Neural cell (in vitro differentiated cells): ENCODE measurements around the gene DLD. TPM values are rescaled to one million over a fixed set of nuclear protein-coding genes. Genes with fewer than 3 reads are reported as not detected.

Source experiments
- H2AFZ ChIP-seq: fragments of 200-600, 300-800 bp; sonication (generic), shearing (Covaris generic); 2 replicates; pipeline ENCODE4 v1.6.0; 2014; ENCODE audit warnings: low read depth, mild to moderate bottlenecking, antibody characterized with exemption, low read length, moderate library complexity
- H3F3A ChIP-seq: fragments of 200-600 bp; shearing (Covaris generic); 2 replicates; pipeline ENCODE4 v1.6.1; 2016; ENCODE audit warnings: mild to moderate bottlenecking, moderate library complexity, mixed read lengths, antibody characterized with exemption, low read length; ENCODE audit not compliant: insufficient read depth, poor library complexity, severe bottlenecking
- H3K27ac ChIP-seq: fragments of 200-600, 300-800 bp; sonication (generic), shearing (Covaris generic); 2 replicates; pipeline ENCODE4 v1.5.1; 2014; ENCODE audit warnings: mild to moderate bottlenecking, low read length, moderate library complexity
- H3K27me3 ChIP-seq: fragments of 300-800, 200-600 bp; sonication (generic), shearing (Covaris generic); 2 replicates; pipeline ENCODE4 v1.6.0; 2014; ENCODE audit warnings: mild to moderate bottlenecking, low read depth, low read length, moderate library complexity; ENCODE audit not compliant: insufficient read depth
- H3K36me3 ChIP-seq: fragments of 300-800, 200-600 bp; sonication (generic), shearing (Covaris generic); 2 replicates; pipeline ENCODE4 v1.5.1; 2014; ENCODE audit warnings: mild to moderate bottlenecking, antibody characterized with exemption, low read length, moderate library complexity; ENCODE audit not compliant: insufficient read depth
- H3K4me2 ChIP-seq: fragments of 300-800, 200-600 bp; sonication (generic), shearing (Covaris generic); 2 replicates; pipeline ENCODE4 v1.6.0; 2014; ENCODE audit warnings: mild to moderate bottlenecking, low read length
- H3K4me3 ChIP-seq: fragments of 300-800, 200-600 bp; sonication (generic), shearing (Covaris generic); 2 replicates; pipeline ENCODE4 v1.5.1; 2014; ENCODE audit warnings: mild to moderate bottlenecking, low read length, moderate library complexity
- H3K79me2 ChIP-seq: fragments of 200-600 bp; shearing (Covaris generic); replicated peaks from 2 replicates; pipeline ENCODE4 v1.6.0; 2014; ENCODE audit warnings: mild to moderate bottlenecking, low read length, moderate library complexity; ENCODE audit not compliant: insufficient read depth
- H3K9ac ChIP-seq: fragments of 300-800, 200-600 bp; sonication (generic), shearing (Covaris generic); 2 replicates; pipeline ENCODE4 v1.6.1; 2016; ENCODE audit warnings: mild to moderate bottlenecking, low read length, mixed read lengths
- H3K9me2 ChIP-seq: fragments of 200-600 bp; shearing (Covaris generic); 2 replicates; pipeline ENCODE4 v1.6.1; 2016; ENCODE audit warnings: mild to moderate bottlenecking, low read length, mixed read lengths; ENCODE audit not compliant: insufficient read depth
- H3K9me3 ChIP-seq: fragments of 200-600, 300-800 bp; sonication (generic), shearing (Covaris generic); 2 replicates; pipeline ENCODE4 v1.6.1; 2016; ENCODE audit warnings: mild to moderate bottlenecking, mixed run types, low read length, moderate library complexity, mixed read lengths
- H4K20me1 ChIP-seq: fragments of 200-600 bp; shearing (Covaris generic); 2 replicates; pipeline ENCODE4 v1.6.1; 2016; ENCODE audit warnings: mild to moderate bottlenecking, mixed run types; ENCODE audit not compliant: insufficient read depth
- EP300 ChIP-seq: fragments of 450-650 bp; conservative IDR thresholded peaks from 2 replicates; pipeline ENCODE4 v1.6.1; 2014; ENCODE audit warnings: antibody characterized with exemption, mild to moderate bottlenecking, moderate library complexity; ENCODE audit not compliant: poor library complexity, severe bottlenecking
- EZH2 ChIP-seq: fragments of 200-600, 300-800 bp; shearing (Covaris generic), sonication (generic); IDR thresholded peaks from 2 replicates; pipeline ENCODE4 v1.6.1; 2014; ENCODE audit warnings: antibody characterized with exemption, low read length, borderline replicate concordance, mild to moderate bottlenecking; ENCODE audit not compliant: insufficient read depth, poor library complexity, severe bottlenecking
- MXI1 ChIP-seq: fragments of 450-650 bp; conservative IDR thresholded peaks from 2 replicates; pipeline ENCODE4 v1.6.1; 2014; ENCODE audit warnings: antibody characterized with exemption, mild to moderate bottlenecking; ENCODE audit not compliant: poor library complexity, severe bottlenecking
- POLR2AphosphoS5 ChIP-seq: IDR thresholded peaks from 2 replicates; pipeline ENCODE4 v1.6.1; 2012
- RAD21 ChIP-seq: fragments of 450-650 bp; conservative IDR thresholded peaks from 2 replicates; pipeline ENCODE4 v1.6.1; 2014; ENCODE audit warnings: antibody characterized with exemption, mild to moderate bottlenecking, moderate library complexity
- SMC3 ChIP-seq: fragments of 450-650 bp; conservative IDR thresholded peaks from 2 replicates; pipeline ENCODE4 v1.6.1; 2014; ENCODE audit warnings: antibody characterized with exemption, mild to moderate bottlenecking, moderate library complexity; ENCODE audit not compliant: poor library complexity
- TAF1 ChIP-seq: IDR thresholded peaks from 2 replicates; pipeline ENCODE4 v1.6.1; 2012; ENCODE audit warnings: low read depth
- polyA plus RNA-seq: library from polyadenylated mRNA; depleted of rRNA; stranded (reverse); fragments of >200 nt; gene quantifications from 2 replicates; pipeline ENCODE4 v1.2.3, GENCODE V29; 2014
- TF ChIP-seq, protein P1 (sequence below): IDR thresholded peaks from 2 replicates; pipeline ENCODE4 v1.6.1; 2012; ENCODE audit warnings: borderline replicate concordance
- TF ChIP-seq, protein P2 (sequence below): fragments of 450-650 bp; IDR thresholded peaks from 2 replicates; pipeline ENCODE4 v1.5.1; 2014; ENCODE audit warnings: antibody characterized with exemption, mild to moderate bottlenecking, moderate library complexity; ENCODE audit not compliant: poor library complexity, severe bottlenecking

Gene DLD
- polyA plus RNA-seq, 1 donor from 2014 or later = 214 TPM

DNA sequence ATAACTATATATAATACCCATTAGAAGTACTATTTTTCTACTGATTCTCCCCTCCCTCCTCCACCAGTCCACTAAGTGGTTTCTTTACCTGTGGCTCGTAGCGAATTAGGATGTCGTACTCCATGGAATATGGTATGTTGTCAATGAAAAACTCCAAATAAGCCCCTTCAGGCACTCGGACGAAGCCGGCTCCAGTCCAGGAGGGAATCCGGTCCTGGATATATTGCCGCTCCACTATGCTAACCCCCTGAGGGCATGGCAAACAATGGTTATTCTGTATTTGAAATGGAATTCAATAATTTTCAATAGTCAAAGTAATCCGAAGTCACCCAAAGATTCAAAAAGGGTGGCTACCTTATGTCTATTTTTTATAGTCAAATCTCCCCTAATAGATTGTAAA, 71.8 kb downstream of the DLD start:
- no peaks in the 10 kb centered on the region for H3K9me3 ChIP-seq
- H3K4me3 ChIP-seq = no peak overlapping the region
- H3F3A ChIP-seq = no peaks in the 10 kb centered on the region
- no peak overlapping the region for H2AFZ ChIP-seq
- H3K79me2 ChIP-seq = no peaks in the 10 kb centered on the region
- no peak overlapping the region for H3K27ac ChIP-seq
- no peaks in the 10 kb centered on the region for H3K27me3 ChIP-seq
- H3K4me2 ChIP-seq = no peak overlapping the region
- no peaks in the 10 kb centered on the region for H3K36me3 ChIP-seq
- H4K20me1 ChIP-seq = no peaks in the 10 kb centered on the region
- H3K9ac ChIP-seq = no peak overlapping the region
- H3K9me2 ChIP-seq = no peaks in the 10 kb centered on the region
- TF ChIP-seq POLR2AphosphoS5 (no peak), MXI1 (no peak), EZH2 (no peak), SMC3 (no peak), RAD21 (no peak), EP300 (no peak), TAF1 (no peak)
- TF ChIP-seq, protein P1, sequence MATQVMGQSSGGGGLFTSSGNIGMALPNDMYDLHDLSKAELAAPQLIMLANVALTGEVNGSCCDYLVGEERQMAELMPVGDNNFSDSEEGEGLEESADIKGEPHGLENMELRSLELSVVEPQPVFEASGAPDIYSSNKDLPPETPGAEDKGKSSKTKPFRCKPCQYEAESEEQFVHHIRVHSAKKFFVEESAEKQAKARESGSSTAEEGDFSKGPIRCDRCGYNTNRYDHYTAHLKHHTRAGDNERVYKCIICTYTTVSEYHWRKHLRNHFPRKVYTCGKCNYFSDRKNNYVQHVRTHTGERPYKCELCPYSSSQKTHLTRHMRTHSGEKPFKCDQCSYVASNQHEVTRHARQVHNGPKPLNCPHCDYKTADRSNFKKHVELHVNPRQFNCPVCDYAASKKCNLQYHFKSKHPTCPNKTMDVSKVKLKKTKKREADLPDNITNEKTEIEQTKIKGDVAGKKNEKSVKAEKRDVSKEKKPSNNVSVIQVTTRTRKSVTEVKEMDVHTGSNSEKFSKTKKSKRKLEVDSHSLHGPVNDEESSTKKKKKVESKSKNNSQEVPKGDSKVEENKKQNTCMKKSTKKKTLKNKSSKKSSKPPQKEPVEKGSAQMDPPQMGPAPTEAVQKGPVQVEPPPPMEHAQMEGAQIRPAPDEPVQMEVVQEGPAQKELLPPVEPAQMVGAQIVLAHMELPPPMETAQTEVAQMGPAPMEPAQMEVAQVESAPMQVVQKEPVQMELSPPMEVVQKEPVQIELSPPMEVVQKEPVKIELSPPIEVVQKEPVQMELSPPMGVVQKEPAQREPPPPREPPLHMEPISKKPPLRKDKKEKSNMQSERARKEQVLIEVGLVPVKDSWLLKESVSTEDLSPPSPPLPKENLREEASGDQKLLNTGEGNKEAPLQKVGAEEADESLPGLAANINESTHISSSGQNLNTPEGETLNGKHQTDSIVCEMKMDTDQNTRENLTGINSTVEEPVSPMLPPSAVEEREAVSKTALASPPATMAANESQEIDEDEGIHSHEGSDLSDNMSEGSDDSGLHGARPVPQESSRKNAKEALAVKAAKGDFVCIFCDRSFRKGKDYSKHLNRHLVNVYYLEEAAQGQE = no peak
- TF ChIP-seq, protein P2, sequence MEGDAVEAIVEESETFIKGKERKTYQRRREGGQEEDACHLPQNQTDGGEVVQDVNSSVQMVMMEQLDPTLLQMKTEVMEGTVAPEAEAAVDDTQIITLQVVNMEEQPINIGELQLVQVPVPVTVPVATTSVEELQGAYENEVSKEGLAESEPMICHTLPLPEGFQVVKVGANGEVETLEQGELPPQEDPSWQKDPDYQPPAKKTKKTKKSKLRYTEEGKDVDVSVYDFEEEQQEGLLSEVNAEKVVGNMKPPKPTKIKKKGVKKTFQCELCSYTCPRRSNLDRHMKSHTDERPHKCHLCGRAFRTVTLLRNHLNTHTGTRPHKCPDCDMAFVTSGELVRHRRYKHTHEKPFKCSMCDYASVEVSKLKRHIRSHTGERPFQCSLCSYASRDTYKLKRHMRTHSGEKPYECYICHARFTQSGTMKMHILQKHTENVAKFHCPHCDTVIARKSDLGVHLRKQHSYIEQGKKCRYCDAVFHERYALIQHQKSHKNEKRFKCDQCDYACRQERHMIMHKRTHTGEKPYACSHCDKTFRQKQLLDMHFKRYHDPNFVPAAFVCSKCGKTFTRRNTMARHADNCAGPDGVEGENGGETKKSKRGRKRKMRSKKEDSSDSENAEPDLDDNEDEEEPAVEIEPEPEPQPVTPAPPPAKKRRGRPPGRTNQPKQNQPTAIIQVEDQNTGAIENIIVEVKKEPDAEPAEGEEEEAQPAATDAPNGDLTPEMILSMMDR = no peak

DNA sequence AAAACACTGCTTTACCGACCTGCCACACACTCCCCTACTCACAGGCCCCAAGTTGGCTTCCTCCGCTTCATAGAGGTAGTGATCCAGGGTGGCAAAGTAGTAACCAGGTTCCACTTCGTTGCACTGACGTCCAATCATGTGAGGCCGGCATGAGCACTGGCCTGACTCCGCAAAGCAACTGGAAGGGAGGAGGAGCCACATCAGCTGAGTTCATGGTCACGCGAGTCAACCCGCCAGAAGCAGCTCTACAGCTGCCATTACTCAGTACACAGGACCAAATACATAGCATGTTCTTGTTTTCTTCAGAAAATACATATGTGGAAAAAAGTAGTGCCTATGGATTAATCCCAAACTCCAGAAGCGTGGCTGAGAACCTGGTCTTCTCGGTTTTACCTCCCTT, 73.5 kb downstream of the DLD start:
- H3K27me3 ChIP-seq = no peaks in the 10 kb centered on the region
- no peaks in the 10 kb centered on the region for H4K20me1 ChIP-seq
- no peaks in the 10 kb centered on the region for H3K79me2 ChIP-seq
- no peaks in the 10 kb centered on the region for H3F3A ChIP-seq
- no peak overlapping the region for H3K4me2 ChIP-seq
- H3K36me3 ChIP-seq = no peaks in the 10 kb centered on the region
- H3K9me2 ChIP-seq = no peaks in the 10 kb centered on the region
- TF ChIP-seq EZH2 (no peak), SMC3 (no peak), EP300 (no peak), MXI1 (no peak), TAF1 (no peak), RAD21 (no peak), POLR2AphosphoS5 (no peak)
- TF ChIP-seq, protein P1 = no peak
- TF ChIP-seq, protein P2 = no peak
- H3K4me3 ChIP-seq = no peak overlapping the region
- no peaks in the 10 kb centered on the region for H3K9me3 ChIP-seq
- H3K9ac ChIP-seq = no peak overlapping the region
- no peak overlapping the region for H3K27ac ChIP-seq
- no peak overlapping the region for H2AFZ ChIP-seq
